OCI-LY3 (cell line): ENCODE results near the gene NGEF.

Experiments used
- H2AFZ ChIP-seq: fragments of 200-600, 300-600 bp; shearing (Covaris generic); 2 replicates; pipeline ENCODE4 v1.6.0; 2014; ENCODE audit warnings: antibody characterized with exemption, low read depth, low read length
- H3K27ac ChIP-seq: fragments of 200-600, 300-600 bp; sonication (generic); 2 replicates; pipeline ENCODE4 v1.5.1; 2014; ENCODE audit warnings: mild to moderate bottlenecking, low read length, moderate library complexity, mixed read lengths
- H3K27me3 ChIP-seq: fragments of 200-600, 300-600 bp; sonication (generic); 2 replicates; pipeline ENCODE4 v1.6.1; 2014; ENCODE audit warnings: low read depth, low read length, mixed read lengths
- H3K36me3 ChIP-seq: fragments of 200-600, 300-600 bp; sonication (generic); replicated peaks from 2 replicates; pipeline ENCODE3; 2014; ENCODE audit warnings: low read depth, low read length, mixed read lengths
- H3K4me1 ChIP-seq: fragments of 300-600, 200-600 bp; sonication (generic); 2 replicates; pipeline ENCODE4 v1.6.1; 2014; ENCODE audit warnings: low read length, mixed read lengths
- H3K4me2 ChIP-seq: fragments of 200-600, 300-600 bp; sonication (generic); 2 replicates; pipeline ENCODE4 v1.6.1; 2014; ENCODE audit warnings: low read length, mixed read lengths
- H3K4me3 ChIP-seq: fragments of 300-600, 200-600 bp; sonication (generic); 2 replicates; pipeline ENCODE4 v1.5.1; 2014; ENCODE audit warnings: antibody characterized with exemption, mild to moderate bottlenecking, low read length, moderate library complexity
- H3K79me2 ChIP-seq: fragments of 300-600, 200-600 bp; shearing (Covaris generic); 2 replicates; pipeline ENCODE4 v1.6.1; 2014; ENCODE audit warnings: mild to moderate bottlenecking, low read length, mixed read lengths
- H3K9ac ChIP-seq: fragments of 300-600, 200-600 bp; shearing (Covaris generic); 2 replicates; pipeline ENCODE4 v1.6.0; 2014; ENCODE audit warnings: mild to moderate bottlenecking, low read length, moderate library complexity
- H3K9me3 ChIP-seq: fragments of 200-600, 300-600 bp; shearing (Covaris generic); 2 replicates; pipeline ENCODE4 v1.6.1; 2014; ENCODE audit warnings: low read length, mixed read lengths; ENCODE audit not compliant: insufficient read depth
- H4K20me1 ChIP-seq: fragments of 200-600, 300-600 bp; sonication (generic); 2 replicates; pipeline ENCODE4 v1.6.1; 2016; ENCODE audit warnings: low read length, mixed read lengths; ENCODE audit not compliant: insufficient read depth
- CTCF ChIP-seq: fragments of 200-600, 300-600 bp; sonication (generic); IDR thresholded peaks from 2 replicates; pipeline ENCODE4 v1.5.1; 2014; ENCODE audit warnings: antibody characterized with exemption, low read length, low read depth
- EZH2phosphoT487 ChIP-seq: fragments of 200-600 bp; shearing (Covaris generic); IDR thresholded peaks from 2 replicates; pipeline ENCODE4 v1.6.1; 2018; ENCODE audit warnings: antibody characterized with exemption, mixed run types, low read depth

The NGEF gene

GRCh38 chr2:232997749-232998665 lies 15.0 kb downstream of the NGEF start:
- TF ChIP-seq EZH2phosphoT487: no peak
- no peak for TF ChIP-seq CTCF
- H3K9ac ChIP-seq: no peak overlapping the region
- H3K27ac ChIP-seq: no peak overlapping the region
- H2AFZ ChIP-seq: no peak overlapping the region
- no peaks in the 10 kb centered on the region for H3K4me1 ChIP-seq
- H3K27me3 ChIP-seq: no peaks in the 10 kb centered on the region
- no peak overlapping the region for H3K4me3 ChIP-seq
- no peak overlapping the region for H3K4me2 ChIP-seq
- no peaks in the 10 kb centered on the region for H4K20me1 ChIP-seq
- no peaks in the 10 kb centered on the region for H3K36me3 ChIP-seq
- no peaks in the 10 kb centered on the region for H3K79me2 ChIP-seq
- H3K9me3 ChIP-seq: no peaks in the 10 kb centered on the region

- Histone ChIP-seq H4K20me1 (no peaks in the 10 kb centered on the region), H3K4me3 (no peak overlapping the region), H3K9me3 (no peaks in the 10 kb centered on the region), H2AFZ (no peak overlapping the region), H3K36me3 (no peaks in the 10 kb centered on the region), H3K79me2 (no peaks in the 10 kb centered on the region), H3K9ac (no peak overlapping the region), H3K27me3 (no peaks in the 10 kb centered on the region), H3K27ac (no peak overlapping the region), H3K4me1 (no peaks in the 10 kb centered on the region), H3K4me2 (no peak overlapping the region)
- TF ChIP-seq EZH2phosphoT487 (no peak), CTCF (no peak)
Observed at GRCh38 chr2:232994446-232994845, 18.6 kb downstream of the NGEF start.

- Histone ChIP-seq H3K4me2 (0 out of 2 replicates have a peak overlapping the region, but pooled peaks have one; percentile 3), H3K79me2 (no peaks in the 10 kb centered on the region), H3K9ac (no peak overlapping the region), H3K4me1 (peaks cover 3% of the 10 kb centered on the region; the same call in 1 of the 2 replicates), H3K4me3 (no peak overlapping the region), H4K20me1 (no peaks in the 10 kb centered on the region), H3K27ac (no peak overlapping the region), H3K36me3 (no peaks in the 10 kb centered on the region), H3K27me3 (no peaks in the 10 kb centered on the region), H2AFZ (no peak overlapping the region), H3K9me3 (no peaks in the 10 kb centered on the region)
- TF ChIP-seq EZH2phosphoT487 (no peak), CTCF (no peak)
Observed at GRCh38 chr2:232993231-232993821, 19.7 kb downstream of the NGEF start.

- Histone ChIP-seq H3K27ac (no peak overlapping the region), H3K4me2 (no peak overlapping the region), H4K20me1 (no peaks in the 10 kb centered on the region), H2AFZ (no peak overlapping the region), H3K79me2 (no peaks in the 10 kb centered on the region), H3K4me1 (peaks cover 37% of the 10 kb centered on the region), H3K9me3 (0 out of 2 replicates have a peak, but pooled peaks cover 5% of the 10 kb centered on the region), H3K9ac (no peak overlapping the region), H3K4me3 (no peak overlapping the region), H3K36me3 (no peaks in the 10 kb centered on the region), H3K27me3 (no peaks in the 10 kb centered on the region)
- TF ChIP-seq CTCF: no peak
- no peak for TF ChIP-seq EZH2phosphoT487
Observed at GRCh38 chr2:232986155-232986554, 26.9 kb downstream of the NGEF start.
